ENCODE data around the gene BCKDHB. TPM values are rescaled to one million over a fixed set of nuclear protein-coding genes. Genes with fewer than 3 reads are reported as not detected.

BCKDHB gene
- polyA plus RNA-seq, 1 donor (not counting 4 experiments of a cell fraction or from before 2014, with no cell fraction given), result 20.9 TPM

- dilution Hi-C loops (cut with MboI; ENCODE audit: extremely low pct_ligation_motif_present, low sequenced_read_pairs), result no loop called here
Measured at GRCh38 chr6:80271074-80271473, 164.6 kb downstream of the BCKDHB start.

GRCh38 chr6:80272988-80273387, 166.5 kb downstream of the BCKDHB start:
- dilution Hi-C loops (cut with MboI; ENCODE audit: extremely low pct_ligation_motif_present, low sequenced_read_pairs), result no loop called here

More at GRCh38 chr6:80271074-80271473, 164.6 kb downstream of the BCKDHB start:
- H2AFZ ChIP-seq (ENCODE audit: control insufficient read depth, low read length), result no peak overlapping the region
- no peaks in the 10 kb centered on the region for H4K20me1 ChIP-seq (ENCODE audit: control insufficient read depth, extremely low read depth, insufficient read depth, low read length)
- no peaks in the 10 kb centered on the region for H3K4me1 ChIP-seq (ENCODE audit: control insufficient read depth, extremely low read depth, insufficient read depth, low read length)
- no peak overlapping the region for H3K9ac ChIP-seq (ENCODE audit: control insufficient read depth, extremely low read depth, insufficient read depth, low read length)
- no peak overlapping the region for H3K4me2 ChIP-seq (ENCODE audit: control insufficient read depth, extremely low read depth, insufficient read depth, low read depth, low read length)
- no peak overlapping the region for H3K4me3 ChIP-seq (ENCODE audit: control insufficient read depth in 2 of 3, extremely low read depth in 1 of 3, insufficient read depth in 2 of 3, low read depth in 1 of 3, low read length in 3 of 3)
- no peak for DNase-seq (ENCODE audit: low read depth, low spot score)
- H3K36me3 ChIP-seq (ENCODE audit: control insufficient read depth in 2 of 2, extremely low read depth in 1 of 2, insufficient read depth in 2 of 2, low read length in 2 of 2), result no peaks in the 10 kb centered on the region
- no peaks in the 10 kb centered on the region for H3K79me2 ChIP-seq (ENCODE audit: control insufficient read depth, insufficient read depth, low read length)
- no peak for TF ChIP-seq CTCF (optimal IDR thresholded peaks at IDR 0.05 in 1 of 3, IDR thresholded peaks at IDR 0.05 in 1 of 3, conservative IDR thresholded peaks at IDR 0.05 in 1 of 3; ENCODE audit: extremely low read depth in 1 of 3, insufficient read depth in 2 of 3, low read length in 3 of 3)
- TF ChIP-seq EZH2 (IDR thresholded peaks at IDR 0.05; ENCODE audit: low read length), result no peak
- no peak overlapping the region for H3K27ac ChIP-seq (ENCODE audit: control insufficient read depth, insufficient read depth, low read length)
- no peaks in the 10 kb centered on the region for H3K27me3 ChIP-seq (ENCODE audit: control insufficient read depth, extremely low read depth, insufficient read depth, low read length)
- no peak for FAIRE-seq
- no peaks in the 10 kb centered on the region for H3K9me3 ChIP-seq (ENCODE audit: control insufficient read depth, low read depth, low read length)
- H3K9me1 ChIP-seq (ENCODE audit: control insufficient read depth, extremely low read depth, insufficient read depth, low read length), result no peaks in the 10 kb centered on the region

More at GRCh38 chr6:80272988-80273387, 166.5 kb downstream of the BCKDHB start:
- H2AFZ ChIP-seq (ENCODE audit: control insufficient read depth, low read length), result no peak overlapping the region
- no peaks in the 10 kb centered on the region for H3K9me3 ChIP-seq (ENCODE audit: control insufficient read depth, low read depth, low read length)
- no peak overlapping the region for H3K27ac ChIP-seq (ENCODE audit: control insufficient read depth, insufficient read depth, low read length)
- H3K9me1 ChIP-seq (ENCODE audit: control insufficient read depth, extremely low read depth, insufficient read depth, low read length), result no peaks in the 10 kb centered on the region
- DNase-seq (ENCODE audit: low read depth, low spot score), result no peak
- no peaks in the 10 kb centered on the region for H3K79me2 ChIP-seq (ENCODE audit: control insufficient read depth, insufficient read depth, low read length)
- FAIRE-seq, result no peak
- H3K36me3 ChIP-seq (ENCODE audit: control insufficient read depth in 2 of 2, extremely low read depth in 1 of 2, insufficient read depth in 2 of 2, low read length in 2 of 2), result no peaks in the 10 kb centered on the region
- TF ChIP-seq EZH2 (IDR thresholded peaks at IDR 0.05; ENCODE audit: low read length) (no peak), CTCF (optimal IDR thresholded peaks at IDR 0.05 in 1 of 3, IDR thresholded peaks at IDR 0.05 in 1 of 3, conservative IDR thresholded peaks at IDR 0.05 in 1 of 3; ENCODE audit: extremely low read depth in 1 of 3, insufficient read depth in 2 of 3, low read length in 3 of 3) (no peak)
- no peaks in the 10 kb centered on the region for H4K20me1 ChIP-seq (ENCODE audit: control insufficient read depth, extremely low read depth, insufficient read depth, low read length)
- no peaks in the 10 kb centered on the region for H3K27me3 ChIP-seq (ENCODE audit: control insufficient read depth, extremely low read depth, insufficient read depth, low read length)
- no peaks in the 10 kb centered on the region for H3K4me1 ChIP-seq (ENCODE audit: control insufficient read depth, extremely low read depth, insufficient read depth, low read length)
- H3K4me3 ChIP-seq (ENCODE audit: control insufficient read depth in 2 of 3, extremely low read depth in 1 of 3, insufficient read depth in 2 of 3, low read depth in 1 of 3, low read length in 3 of 3), result no peak overlapping the region
- no peak overlapping the region for H3K9ac ChIP-seq (ENCODE audit: control insufficient read depth, extremely low read depth, insufficient read depth, low read length)
- no peak overlapping the region for H3K4me2 ChIP-seq (ENCODE audit: control insufficient read depth, extremely low read depth, insufficient read depth, low read depth, low read length)
